Epithelial cell of proximal tubule (primary cell): ENCODE measurements around the gene FGFR3. TPM values are rescaled to one million over a fixed set of nuclear protein-coding genes. Genes with fewer than 3 reads are reported as not detected.

Experiments
- DNase-seq: peaks from one replicate; pipeline ENCODE4 v3.0.0-alpha.2; 2011; ENCODE audit warnings: low read depth
- H3K4me3 ChIP-seq: 2 replicates; pipeline ENCODE4 v1.5.1; 2011; ENCODE audit warnings: low read depth, mild to moderate bottlenecking, low read length
- total RNA-seq: library from RNA; depleted of rRNA; stranded (reverse); fragments of >200 nt; gene quantifications from 2 replicates; pipeline ENCODE4 v1.2.3, GENCODE V29; 2015
- TF ChIP-seq, protein P1 (sequence below): conservative IDR thresholded peaks from 2 replicates; pipeline ENCODE4 v1.5.1; 2012; ENCODE audit warnings: low read depth, mild to moderate bottlenecking, low read length

The FGFR3 gene
- total RNA-seq, 1 donor from 2014 or later: 8.1 TPM

DNA sequence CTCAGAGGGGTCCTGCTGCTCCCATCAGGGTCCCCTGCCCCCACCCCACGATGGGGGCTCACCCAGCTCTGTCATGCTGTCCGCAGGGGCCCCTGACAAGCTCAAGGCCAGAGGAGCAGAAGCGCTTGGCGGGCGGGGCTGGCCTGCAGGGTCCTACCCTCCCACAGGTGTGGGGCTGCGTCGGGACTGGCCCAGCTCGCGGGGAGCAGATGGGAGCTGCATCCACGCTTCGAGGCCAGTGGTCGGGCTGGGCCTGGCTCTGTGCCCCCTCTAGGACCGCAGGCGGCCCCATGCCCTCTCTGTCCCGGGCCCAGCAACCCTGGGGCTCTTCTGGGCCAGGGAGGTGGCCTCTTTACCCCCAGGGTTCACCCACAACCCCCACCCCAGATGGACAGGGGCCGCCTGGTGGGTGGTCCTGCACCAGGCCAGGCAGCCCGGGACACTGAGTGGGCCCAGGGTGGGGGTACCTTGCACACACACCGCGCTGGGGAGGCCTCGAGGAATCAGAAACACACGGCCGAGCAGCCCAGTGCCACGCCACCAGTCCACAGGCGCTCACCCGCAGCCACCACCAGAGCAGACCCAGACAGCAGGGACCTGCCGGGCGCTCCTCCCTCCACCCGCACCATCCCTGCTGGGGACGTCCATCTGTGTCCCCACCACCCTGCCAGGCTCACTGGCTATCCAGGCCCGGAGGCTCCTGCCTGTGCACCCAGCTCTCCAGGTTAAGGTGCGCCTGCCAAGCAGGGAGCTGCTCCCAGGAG, 41.8 kb upstream of the FGFR3 start:
- no peak for DNase-seq
- TF ChIP-seq, protein P1, sequence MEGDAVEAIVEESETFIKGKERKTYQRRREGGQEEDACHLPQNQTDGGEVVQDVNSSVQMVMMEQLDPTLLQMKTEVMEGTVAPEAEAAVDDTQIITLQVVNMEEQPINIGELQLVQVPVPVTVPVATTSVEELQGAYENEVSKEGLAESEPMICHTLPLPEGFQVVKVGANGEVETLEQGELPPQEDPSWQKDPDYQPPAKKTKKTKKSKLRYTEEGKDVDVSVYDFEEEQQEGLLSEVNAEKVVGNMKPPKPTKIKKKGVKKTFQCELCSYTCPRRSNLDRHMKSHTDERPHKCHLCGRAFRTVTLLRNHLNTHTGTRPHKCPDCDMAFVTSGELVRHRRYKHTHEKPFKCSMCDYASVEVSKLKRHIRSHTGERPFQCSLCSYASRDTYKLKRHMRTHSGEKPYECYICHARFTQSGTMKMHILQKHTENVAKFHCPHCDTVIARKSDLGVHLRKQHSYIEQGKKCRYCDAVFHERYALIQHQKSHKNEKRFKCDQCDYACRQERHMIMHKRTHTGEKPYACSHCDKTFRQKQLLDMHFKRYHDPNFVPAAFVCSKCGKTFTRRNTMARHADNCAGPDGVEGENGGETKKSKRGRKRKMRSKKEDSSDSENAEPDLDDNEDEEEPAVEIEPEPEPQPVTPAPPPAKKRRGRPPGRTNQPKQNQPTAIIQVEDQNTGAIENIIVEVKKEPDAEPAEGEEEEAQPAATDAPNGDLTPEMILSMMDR: no peak
- H3K4me3 ChIP-seq: no peak overlapping the region

- no peak for DNase-seq
- no peak overlapping the region for H3K4me3 ChIP-seq
- TF ChIP-seq, protein P1: no peak
Measured at GRCh38 chr4:1751919-1752283, 41.2 kb upstream of the FGFR3 start.

DNA sequence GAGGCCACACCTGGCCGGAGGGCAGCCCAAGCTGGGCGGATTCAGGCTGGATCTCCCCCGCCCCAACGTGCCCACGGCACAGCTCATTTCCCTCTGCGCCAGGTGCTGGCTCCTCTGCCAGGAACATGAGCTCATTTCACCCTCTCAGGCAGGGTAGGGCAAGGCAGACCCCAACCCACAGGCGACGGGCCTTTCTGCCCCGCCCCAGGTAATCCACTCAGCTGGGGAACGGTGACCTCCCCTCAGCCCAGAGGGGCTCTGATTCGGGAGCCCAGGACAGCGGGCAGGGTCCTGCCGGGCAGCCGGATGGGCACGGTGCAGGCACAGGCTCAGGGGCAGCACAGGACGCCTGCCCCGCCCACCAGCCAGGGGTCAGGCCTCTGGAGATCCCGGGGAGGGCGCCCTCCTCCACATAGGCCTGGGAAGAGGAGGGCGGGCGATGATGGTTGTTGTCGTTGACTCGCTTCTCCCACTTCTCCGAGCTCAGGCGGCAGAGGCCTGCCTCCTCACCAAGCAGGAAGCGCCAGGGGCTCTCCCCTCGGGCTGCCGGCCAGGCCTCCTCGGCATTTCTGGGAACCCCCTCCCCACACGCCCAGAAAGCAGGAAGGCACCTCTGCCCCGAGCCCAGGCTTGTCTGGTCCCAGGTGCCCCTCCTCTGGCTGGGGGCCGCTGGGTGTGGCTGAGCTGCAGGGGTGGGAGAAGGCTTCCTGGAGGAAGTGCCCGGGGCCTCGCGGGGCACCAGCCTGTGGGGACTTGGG, 40.6 kb upstream of the FGFR3 start:
- H3K4me3 ChIP-seq: no peak overlapping the region
- DNase-seq: no peak
- TF ChIP-seq, protein P1: no peak

DNA sequence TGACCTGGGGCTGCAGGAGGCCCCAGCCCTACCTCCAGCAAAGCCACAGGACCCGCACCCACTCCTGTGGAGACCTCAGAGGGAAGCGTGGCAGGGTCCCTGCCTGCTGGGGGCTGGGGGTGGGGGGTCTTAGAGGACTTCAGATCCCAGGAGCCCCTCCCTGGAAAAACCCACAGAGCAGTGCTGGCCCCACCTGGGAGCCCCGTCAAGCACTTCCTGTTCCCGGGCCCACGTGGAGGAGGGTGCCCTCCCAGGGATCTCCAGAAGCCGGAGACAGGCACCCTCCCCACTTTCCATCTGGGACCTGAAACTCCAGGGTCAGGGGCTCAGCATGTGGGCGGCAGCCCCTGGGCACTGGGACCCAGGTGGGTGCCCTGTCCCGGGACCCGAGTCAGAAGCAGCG, 39.8 kb upstream of the FGFR3 start:
- no peak for DNase-seq
- H3K4me3 ChIP-seq: no peak overlapping the region
- TF ChIP-seq, protein P1: no peak

GRCh38 chr4:1753697-1754311, 39.3 kb upstream of the FGFR3 start:
- no peak for DNase-seq
- no peak overlapping the region for H3K4me3 ChIP-seq
- TF ChIP-seq, protein P1: no peak

GRCh38 chr4:1754336-1754735, 38.8 kb upstream of the FGFR3 start:
- TF ChIP-seq, protein P1: no peak
- no peak overlapping the region for H3K4me3 ChIP-seq
- DNase-seq: no peak
